HG02763 (cell line): ENCODE results near the gene PRSS3.
A peak's percentile ranks its signal among the peaks of the same experiment; 100 is the strongest.
"Not testable (repeated sequence)": the region's sequence is repeated elsewhere in the genome, so short reads cannot be mapped to it uniquely, and the experiment has no call there.

Experiments
- ATAC-seq: cut with Tn5 transposase; IDR thresholded peaks from one replicate; pipeline ENCODE4 v1.9.1; 2021; ENCODE audit warnings: mild to moderate bottlenecking, moderate library complexity; ENCODE audit not compliant: unreplicated experiment

Gene PRSS3

DNA sequence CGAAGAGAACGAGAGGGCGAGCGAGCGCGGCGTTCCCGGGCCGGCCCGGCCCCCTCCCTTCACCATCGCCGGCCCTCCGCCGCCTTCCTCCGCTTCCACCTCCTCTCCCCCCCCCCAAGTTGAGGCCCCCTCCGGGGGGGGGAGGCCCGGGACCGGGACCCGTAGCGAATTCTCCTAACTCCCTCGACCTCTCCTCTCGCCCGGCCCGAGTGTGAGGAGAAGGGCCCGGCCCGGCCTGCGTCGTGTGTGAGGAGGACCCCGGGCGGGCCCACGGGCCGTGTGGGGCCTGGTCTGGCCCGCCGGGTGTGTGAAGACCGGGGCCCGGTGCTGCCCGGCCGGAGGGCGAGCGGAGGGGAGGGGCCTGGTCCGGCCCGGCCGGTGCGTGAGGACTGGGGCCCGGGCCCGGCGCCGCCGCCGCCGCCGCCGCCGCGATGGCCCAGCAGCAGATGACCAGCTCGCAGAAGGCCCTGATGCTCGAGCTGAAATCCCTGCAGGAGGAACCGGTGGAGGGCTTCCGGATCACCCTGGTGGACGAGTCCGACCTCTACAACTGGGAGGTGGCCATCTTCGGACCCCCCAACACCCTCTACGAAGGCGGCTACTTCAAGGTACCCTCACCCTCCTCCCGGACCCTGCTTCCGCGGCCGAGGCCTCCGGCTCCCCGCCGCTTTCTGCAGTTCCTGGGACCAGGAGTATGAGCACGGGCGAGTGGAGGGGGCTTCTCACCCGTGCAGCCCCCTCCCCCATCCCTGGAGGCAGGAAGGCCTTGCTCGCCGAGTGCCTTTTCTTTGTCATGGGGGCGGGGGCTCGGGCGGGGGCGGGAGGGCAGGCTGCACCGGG, 22.2 kb downstream of the PRSS3 start:
- peak; percentile 19 for ATAC-seq

DNA sequence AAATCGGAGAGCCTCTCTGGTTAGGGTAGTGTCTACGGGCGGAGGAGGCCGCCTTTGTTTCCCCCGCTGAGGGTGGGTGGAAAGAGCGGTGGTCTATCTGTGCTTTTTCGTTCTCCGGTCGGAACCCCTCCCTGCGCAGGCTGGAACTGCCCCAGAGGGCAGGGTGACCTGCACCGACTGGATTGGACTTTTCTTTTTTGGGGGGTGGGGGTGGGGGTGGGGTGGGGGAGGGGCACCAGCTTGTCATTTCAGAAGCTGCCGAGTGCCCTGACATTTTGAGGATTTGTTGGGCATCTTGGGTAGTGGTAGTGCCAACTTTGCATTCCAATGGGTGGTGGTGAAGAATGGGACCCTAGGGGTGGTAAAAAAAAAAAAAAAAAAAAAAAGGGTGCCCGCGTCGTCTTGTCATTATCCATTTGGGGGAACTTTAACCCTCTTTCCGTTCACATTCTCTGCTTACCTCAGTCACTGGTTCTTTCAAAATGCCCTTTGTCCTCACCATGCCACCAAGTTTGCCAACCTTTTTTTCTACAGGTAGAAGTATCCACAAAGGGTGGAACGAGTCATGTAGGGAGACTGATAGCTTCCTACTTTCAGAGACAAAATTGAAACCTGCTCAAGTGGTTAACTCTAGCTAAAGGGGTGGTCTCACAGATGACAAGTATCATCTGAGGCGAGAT, 22.9 kb downstream of the PRSS3 start:
- ATAC-seq: no peak

DNA sequence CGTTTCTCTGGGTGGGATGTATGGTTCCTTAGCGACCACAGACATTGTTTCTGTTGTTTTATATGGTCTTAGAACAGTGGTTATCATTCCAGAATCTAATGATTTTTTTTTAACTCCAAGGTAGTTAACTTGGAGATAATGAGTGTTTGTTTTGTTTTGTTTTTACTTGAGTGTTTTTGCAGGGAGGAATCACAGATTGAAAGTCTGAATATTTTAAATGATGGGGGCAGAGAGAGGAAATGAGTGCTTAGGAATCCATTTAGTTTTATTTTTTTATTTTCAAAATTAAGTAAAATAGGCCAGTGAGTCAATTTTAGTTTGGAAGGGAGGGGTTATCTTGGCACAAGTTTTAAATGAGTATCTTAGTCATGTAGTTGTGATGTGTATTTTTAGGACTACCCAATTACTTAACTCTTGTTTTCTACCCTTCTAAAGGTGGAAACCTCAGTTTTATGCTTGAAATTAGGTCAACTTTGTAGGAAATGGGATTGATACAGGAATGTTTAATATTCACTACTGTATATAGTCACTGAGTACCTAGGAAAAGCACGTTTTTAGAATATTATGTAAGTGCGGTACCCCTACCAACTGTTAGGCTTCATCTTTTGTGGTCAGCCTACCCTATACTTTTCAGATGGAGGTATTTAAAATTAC, 23.6 kb downstream of the PRSS3 start:
- ATAC-seq: no peak

DNA sequence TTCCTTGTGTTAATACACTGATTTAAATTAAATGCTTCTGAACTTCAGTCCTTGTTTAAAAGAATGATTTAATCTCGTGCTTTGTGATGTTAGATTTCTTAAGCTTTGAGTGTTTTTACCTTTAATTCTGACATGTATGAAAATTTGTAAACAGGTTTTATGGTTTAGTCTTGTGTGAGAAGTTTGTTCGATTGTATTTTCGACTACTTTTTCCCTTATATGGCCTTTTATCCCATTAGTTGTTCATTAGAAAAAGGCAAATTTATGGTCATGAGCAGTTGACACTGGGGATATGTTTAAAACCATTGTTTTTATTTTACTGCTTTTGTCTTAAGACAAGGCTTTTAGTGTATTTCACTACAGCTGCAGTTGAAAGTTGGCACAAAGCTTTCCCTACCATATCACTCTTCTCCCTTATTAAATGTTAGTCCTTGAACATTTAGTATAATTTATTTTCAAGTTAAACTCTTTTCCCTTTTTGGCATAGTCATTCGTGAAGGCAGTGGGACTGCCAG, 24.9 kb downstream of the PRSS3 start:
- ATAC-seq: no peak

DNA sequence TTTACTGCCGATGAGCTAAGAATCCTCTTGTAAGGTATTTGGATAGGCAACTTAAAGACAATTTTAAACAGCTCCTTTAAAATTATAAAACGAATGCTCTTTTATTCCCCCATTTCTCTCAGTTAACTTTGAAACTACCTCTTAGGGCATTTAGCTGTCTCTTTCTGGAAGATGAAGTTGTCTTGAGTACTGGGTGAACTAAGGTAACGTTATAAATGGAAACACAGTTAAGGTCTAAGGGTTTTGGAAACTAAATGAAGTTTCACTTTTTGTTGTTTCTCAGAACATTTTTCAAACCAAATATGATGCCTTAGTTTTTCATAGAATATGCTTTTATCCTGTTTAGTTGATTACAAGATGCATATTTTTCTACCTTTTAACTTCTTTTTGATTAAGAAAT, 28.4 kb downstream of the PRSS3 start:
- no peak for ATAC-seq

DNA sequence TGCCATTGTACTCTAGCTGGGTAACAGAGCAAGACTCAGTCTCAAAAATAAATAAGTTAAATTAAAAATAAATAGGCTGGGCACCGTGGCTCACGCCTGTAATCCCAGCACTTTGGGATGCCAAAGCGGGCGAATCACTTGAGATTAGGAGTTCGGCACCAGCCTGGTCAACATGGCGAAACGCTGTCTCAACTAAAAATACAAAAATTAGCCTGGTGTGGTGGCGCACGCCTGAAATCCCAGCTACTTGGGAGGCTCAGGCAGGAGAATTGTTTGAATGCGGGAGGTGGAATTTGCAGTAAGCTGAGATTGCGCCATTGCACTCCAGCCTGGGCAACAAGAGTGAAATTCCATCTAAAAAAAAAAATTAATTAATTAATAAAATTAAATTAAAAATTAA, 31.9 kb downstream of the PRSS3 start:
- not testable (repeated sequence) for ATAC-seq

DNA sequence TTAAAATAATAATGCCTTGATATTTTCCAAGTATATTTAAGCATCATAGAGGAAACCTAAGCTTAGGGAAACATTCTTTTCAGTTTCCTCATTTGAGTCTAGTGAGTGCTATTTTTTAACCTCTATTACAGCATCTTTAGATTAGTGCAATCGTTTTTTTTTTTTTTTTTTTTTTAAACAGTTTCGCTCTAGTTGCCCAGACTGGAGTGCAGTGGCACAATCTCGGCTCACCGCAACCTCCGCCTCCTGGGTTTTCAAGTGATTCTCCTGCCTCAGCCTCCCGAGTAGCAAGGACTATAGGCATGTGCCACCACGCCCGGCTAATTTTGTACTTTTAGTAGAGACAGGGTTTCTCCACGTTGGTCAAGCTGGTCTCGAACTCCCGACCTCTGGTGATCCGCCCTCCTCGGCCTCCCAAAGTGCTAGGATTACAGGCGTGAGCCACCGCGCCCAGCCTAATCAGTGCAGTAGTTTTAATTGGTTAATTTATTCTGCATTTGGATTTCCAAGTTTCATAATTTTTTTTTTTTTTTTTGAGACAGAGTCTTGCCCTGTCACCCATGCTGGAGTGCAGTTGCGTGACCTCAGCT, 34.4 kb downstream of the PRSS3 start:
- not testable (repeated sequence) for ATAC-seq

DNA sequence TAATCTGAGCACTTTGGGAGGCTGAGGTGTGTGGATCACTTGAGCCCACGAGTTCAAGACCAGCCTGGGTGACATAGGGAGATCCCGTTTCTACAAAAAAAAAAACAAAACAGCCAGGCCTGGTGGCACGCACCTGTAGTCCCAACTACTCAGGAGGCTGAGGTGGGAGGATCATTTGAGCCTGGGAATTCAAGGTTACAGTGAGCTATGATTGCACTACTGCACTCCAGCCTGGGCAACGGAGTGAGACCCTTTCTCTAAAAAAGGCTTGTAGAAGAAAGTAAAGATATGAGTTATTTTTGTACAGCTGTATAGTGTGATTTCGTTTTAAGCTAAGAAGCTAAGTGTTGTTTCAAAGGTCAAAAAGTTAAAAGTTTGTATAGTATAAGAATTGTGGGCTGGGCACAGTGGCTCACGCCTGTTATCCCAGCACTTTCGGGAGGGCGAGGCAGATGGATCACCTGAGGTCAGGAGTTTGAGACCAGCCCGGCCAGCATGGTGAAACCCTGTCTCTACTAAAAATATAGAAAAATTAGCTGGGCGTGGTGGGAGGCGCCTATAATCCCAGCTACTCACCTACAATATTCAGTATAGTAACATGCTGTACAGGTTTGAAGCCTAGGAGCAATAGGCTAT, 40.4 kb downstream of the PRSS3 start:
- ATAC-seq: no peak

DNA sequence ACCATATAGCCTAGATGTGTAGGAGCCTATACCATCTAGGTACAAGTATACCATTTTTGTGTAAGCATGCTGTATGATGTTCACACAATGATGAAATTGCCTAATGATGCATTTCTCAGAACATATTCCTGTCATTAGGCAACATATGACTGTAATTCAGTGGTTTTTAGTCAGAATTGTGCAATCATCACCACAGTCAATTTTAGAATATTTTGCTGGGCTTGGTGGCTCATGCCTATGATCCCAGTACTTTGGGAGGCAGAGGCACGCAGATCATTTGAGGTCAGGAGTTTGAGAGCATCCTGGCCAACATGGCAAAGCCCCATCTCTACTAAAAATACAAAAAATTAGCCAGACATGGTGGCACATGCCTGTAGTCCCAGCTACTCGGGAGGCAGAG, 40.9 kb downstream of the PRSS3 start:
- not testable (repeated sequence) for ATAC-seq

DNA sequence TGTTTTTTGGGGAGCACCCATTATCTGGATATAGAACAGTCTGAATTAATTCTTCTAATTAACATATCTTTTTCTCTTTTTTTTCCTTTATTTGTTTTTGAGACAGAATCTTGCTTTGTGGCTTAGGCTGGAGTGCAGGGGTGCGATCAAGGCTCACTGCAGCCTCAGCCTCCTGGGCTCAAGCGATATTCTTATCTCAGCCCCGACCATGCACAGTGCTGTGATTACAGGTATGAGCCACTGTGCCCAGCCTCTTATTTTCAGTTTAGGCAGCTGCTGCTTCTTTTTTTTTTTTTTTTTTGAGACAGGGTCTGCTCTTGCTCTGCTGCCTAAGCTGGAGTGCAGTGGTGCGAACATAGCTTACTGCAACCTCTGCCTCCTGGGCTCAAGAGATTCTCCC, 41.8 kb downstream of the PRSS3 start:
- no peak for ATAC-seq

DNA sequence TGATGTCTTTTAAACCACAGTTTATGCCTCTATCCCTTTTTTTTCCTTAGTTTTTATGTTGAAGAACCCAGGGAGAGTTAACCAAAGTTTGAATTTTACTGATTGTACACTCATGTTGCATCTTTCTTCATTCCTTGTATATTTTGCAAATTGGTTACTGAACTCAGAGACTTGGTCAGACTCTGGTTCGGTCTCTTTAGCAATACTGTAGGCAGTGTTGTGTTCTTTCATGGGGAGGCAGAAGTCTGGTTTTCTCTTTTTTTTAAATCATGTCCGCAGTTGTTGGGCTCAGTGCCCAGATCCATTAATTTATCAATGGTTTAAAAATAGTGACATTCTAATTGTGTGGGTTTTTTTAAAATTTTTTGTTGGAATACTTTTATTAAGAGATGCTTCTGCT, 45.0 kb downstream of the PRSS3 start:
- ATAC-seq: no peak

DNA sequence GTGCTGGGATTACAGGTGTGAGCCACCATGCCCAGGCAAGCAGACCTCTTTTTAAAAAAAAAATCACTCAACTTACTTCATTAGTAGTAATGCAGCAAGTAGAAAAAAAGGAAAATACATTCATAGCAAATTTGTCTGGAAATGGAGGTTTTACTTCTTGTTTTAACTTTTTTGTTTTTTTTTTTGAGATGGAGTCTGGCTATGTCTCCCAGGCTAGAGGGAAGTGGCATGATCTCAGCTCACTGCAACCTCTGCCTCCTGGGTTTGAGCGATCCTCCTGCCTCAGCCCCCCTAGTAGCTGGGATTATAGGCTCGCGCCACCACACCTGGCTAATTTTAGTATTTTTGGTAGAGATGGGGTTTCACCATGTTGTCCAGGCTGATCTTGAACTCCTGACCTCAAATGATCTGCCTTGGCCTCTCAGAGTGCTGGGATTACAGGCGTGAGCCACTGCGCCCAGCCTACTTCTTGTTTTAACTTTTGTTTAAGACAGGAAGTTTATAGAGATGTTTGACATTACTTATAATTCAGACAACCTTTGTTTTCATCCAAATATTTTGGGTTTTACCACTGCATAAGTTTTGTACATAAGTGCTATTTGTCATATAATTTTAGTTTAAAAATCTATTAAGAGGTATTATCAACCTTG, 48.1 kb downstream of the PRSS3 start:
- no peak for ATAC-seq

DNA sequence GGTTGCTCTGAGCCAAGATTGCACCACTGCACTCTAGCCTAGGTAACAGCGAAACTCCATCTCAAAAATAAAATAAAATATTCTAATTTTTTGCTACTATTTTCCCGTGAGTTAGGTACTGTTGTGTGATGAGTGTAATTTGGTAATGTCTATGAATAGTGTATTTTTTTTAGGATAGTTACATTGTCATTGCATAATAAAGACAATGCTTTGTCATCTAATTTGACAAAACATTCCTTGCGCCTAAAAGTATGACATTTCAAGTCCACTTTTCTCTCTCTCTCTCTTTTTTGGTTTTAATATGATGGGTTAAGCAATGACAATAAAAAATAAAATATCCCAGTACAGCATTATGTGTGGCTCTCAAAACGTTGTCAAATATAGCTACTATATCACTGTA, 50.9 kb downstream of the PRSS3 start:
- no peak for ATAC-seq

DNA sequence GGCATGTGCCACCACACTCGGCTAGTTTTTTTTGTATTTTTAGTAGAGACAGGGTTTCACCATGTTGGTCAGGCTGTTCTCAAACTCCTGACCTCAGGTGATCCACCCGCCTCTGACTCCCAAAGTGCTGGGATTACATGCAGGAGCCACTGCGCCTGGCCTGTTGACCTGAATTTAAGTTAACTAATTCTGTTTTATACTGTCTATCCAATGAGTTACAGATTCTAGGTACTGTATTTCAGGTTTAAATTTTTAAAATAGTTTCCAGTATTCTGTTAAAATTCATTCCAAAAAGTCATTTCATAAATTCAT, 52.5 kb downstream of the PRSS3 start:
- ATAC-seq: not testable (repeated sequence)
